Measurements from ENCODE around the gene EIPR1. TPM values are rescaled to one million over a fixed set of nuclear protein-coding genes. Genes with fewer than 3 reads are reported as not detected.

Gene EIPR1
- total and polyA plus RNA-seq, 4 donors = 12.0 to 26.8 (median 23.4) TPM

- Histone ChIP-seq H3K36me3 (ENCODE audit: control insufficient read depth in 4 of 4, insufficient read depth in 4 of 4, low read length in 4 of 4) (no peaks in the 10 kb centered on the region), H3K27ac (ENCODE audit: low read depth in 1 of 2, low read length in 1 of 2) (no peak overlapping the region), H3K9ac (ENCODE audit: insufficient read depth in 1 of 2, low read length in 2 of 2) (no peak overlapping the region), H3K9me3 (ENCODE audit: control insufficient read depth in 4 of 4, insufficient read depth in 3 of 4, low read length in 3 of 4) (peaks cover 0 to 2% (median 0%) of the 10 kb centered on the region in 4 donors), H3K27me3 (ENCODE audit: control insufficient read depth in 3 of 3, insufficient read depth in 3 of 3, low read length in 2 of 3) (no peaks in the 10 kb centered on the region), H3K4me1 (ENCODE audit: control insufficient read depth in 5 of 5, insufficient read depth in 5 of 5, low read length in 5 of 5) (peaks cover 0 to 8% (median 6%) of the 10 kb centered on the region in 5 donors), H3K4me3 (no peak overlapping the region)
- DNase-seq (no peak), ATAC-seq (ENCODE audit: insufficient read depth, low FRiP score) (no peak)
- 96 to 99% methylated on average over 9 of the region's 9 CpGs for WGBS, 2 donors
- TF ChIP-seq CTCF (IDR thresholded peaks at IDR 0.05; ENCODE audit: control extremely low read depth, extremely low read depth) = no peak
Observed at GRCh38 chr2:3307236-3307635, 70.4 kb downstream of the EIPR1 start.

GRCh38 chr2:3305952-3306351, 71.7 kb downstream of the EIPR1 start:
- Histone ChIP-seq H3K4me3 (no peak overlapping the region), H3K27ac (ENCODE audit: low read depth in 1 of 2, low read length in 1 of 2) (no peak overlapping the region), H3K9ac (ENCODE audit: insufficient read depth in 1 of 2, low read length in 2 of 2) (no peak overlapping the region), H3K4me1 (ENCODE audit: control insufficient read depth in 5 of 5, insufficient read depth in 5 of 5, low read length in 5 of 5) (peaks cover 0 to 8% (median 6%) of the 10 kb centered on the region in 5 donors), H3K27me3 (ENCODE audit: control insufficient read depth in 3 of 3, insufficient read depth in 3 of 3, low read length in 2 of 3) (no peaks in the 10 kb centered on the region), H3K9me3 (ENCODE audit: control insufficient read depth in 4 of 4, insufficient read depth in 3 of 4, low read length in 3 of 4) (peaks cover 0 to 3% (median 0%) of the 10 kb centered on the region in 4 donors), H3K36me3 (ENCODE audit: control insufficient read depth in 4 of 4, insufficient read depth in 4 of 4, low read length in 4 of 4) (peaks cover 0 to 2% (median 0%) of the 10 kb centered on the region in 4 donors)
- WGBS, 2 donors = 53 to 81% methylated on average over 12 of the region's 12 CpGs
- TF ChIP-seq CTCF (IDR thresholded peaks at IDR 0.05; ENCODE audit: control extremely low read depth, extremely low read depth) = no peak
- no peak for DNase-seq
- no peak for ATAC-seq (ENCODE audit: insufficient read depth, low FRiP score)

GRCh38 chr2:3305431-3305830, 72.2 kb downstream of the EIPR1 start:
- no peak for TF ChIP-seq CTCF (IDR thresholded peaks at IDR 0.05; ENCODE audit: control extremely low read depth, extremely low read depth)
- Histone ChIP-seq H3K27me3 (ENCODE audit: control insufficient read depth in 3 of 3, insufficient read depth in 3 of 3, low read length in 2 of 3) (no peaks in the 10 kb centered on the region), H3K4me3 (no peak overlapping the region), H3K27ac (ENCODE audit: low read depth in 1 of 2, low read length in 1 of 2) (no peak overlapping the region), H3K9ac (ENCODE audit: insufficient read depth in 1 of 2, low read length in 2 of 2) (no peak overlapping the region), H3K9me3 (ENCODE audit: control insufficient read depth in 4 of 4, insufficient read depth in 3 of 4, low read length in 3 of 4) (peaks cover 0 to 3% (median 0%) of the 10 kb centered on the region in 4 donors), H3K36me3 (ENCODE audit: control insufficient read depth in 4 of 4, insufficient read depth in 4 of 4, low read length in 4 of 4) (peaks cover 0 to 2% (median 0%) of the 10 kb centered on the region in 4 donors), H3K4me1 (ENCODE audit: control insufficient read depth in 5 of 5, insufficient read depth in 5 of 5, low read length in 5 of 5) (peaks cover 0 to 8% (median 6%) of the 10 kb centered on the region in 5 donors)
- DNase-seq = no peak
- ATAC-seq (ENCODE audit: insufficient read depth, low FRiP score) = no peak
- WGBS, 2 donors = 92 to 96% methylated on average over 9 of the region's 9 CpGs
